GM19043 (cell line): Measurements from ENCODE around the gene SLC6A11.

ENCODE experiments used
- ATAC-seq: cut with Tn5 transposase; IDR thresholded peaks from one replicate; pipeline ENCODE4 v1.9.1; 2021; ENCODE audit warnings: low read depth; ENCODE audit not compliant: unreplicated experiment

SLC6A11 gene

DNA sequence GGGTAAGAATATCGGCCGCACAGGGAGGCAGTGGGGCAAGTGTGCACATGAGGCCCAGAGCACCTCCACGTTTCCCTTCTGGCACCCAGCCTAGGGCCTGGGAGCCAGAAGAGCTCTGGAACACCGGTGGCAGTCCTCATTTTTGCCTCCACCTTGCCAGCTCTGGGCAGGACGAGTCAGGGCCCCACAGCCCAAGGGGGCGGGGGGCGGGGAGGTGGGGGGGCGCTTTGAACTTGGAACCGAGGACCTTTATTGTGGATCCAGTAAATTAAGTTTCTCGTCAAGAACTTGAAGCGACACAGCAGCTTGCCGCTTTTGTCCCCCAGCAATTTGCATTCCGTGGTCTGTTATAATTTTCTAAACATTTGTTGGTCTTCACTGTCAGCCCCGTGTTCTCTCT lies 66.8 kb downstream of the SLC6A11 start:
- ATAC-seq, result no peak

DNA sequence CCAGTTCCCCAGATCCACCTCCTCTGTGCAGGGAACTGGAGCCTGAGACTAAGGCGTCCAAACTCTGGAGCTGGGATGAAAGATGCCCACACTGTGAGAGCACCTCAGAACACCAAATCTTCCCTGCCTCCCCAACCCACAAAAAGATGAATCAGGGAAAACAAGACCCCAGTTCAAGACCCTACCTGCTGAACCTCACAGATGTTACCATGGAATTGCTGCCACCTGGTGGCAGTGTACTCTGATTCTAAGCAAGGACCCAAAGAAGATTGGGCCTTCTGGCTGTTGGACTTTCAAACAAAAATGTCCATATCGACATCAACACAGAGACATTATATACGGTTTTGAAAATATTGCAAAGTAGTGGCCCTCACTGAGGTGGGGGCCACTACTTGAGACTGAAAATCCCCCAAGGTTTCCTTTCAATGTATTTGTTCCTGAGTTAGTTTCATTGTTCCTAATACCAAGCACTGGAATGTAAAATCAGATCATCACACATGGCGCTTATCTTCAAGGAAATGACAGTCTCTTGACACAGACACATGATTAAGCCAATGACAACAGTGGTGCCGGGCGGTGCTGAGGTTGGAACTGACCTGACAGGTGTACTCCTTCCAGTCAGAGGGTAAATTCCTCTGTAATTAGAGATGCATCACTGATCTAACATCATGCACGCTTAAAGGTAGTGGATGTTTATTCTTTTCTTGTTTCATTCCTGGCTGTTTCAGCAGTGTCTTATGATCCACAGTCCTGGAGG lies 67.6 kb downstream of the SLC6A11 start:
- ATAC-seq, result no peak

DNA sequence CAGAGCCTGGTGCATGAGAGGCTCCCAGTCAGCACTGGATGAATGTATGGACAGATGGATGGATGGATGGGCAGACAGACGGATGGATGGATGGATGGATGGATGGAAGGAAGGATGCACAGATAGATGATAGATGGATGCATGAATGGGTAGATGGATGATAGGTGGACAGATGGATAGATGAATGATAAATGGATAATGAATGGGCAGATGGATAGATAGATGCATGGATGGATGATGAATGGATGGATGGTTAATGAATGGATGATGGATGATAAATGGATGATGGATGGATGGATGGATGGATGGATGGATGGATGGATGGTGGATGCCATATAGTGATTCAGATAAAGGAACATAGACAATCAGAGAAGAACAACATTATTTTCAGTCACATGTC lies 71.0 kb downstream of the SLC6A11 start:
- no peak for ATAC-seq

DNA sequence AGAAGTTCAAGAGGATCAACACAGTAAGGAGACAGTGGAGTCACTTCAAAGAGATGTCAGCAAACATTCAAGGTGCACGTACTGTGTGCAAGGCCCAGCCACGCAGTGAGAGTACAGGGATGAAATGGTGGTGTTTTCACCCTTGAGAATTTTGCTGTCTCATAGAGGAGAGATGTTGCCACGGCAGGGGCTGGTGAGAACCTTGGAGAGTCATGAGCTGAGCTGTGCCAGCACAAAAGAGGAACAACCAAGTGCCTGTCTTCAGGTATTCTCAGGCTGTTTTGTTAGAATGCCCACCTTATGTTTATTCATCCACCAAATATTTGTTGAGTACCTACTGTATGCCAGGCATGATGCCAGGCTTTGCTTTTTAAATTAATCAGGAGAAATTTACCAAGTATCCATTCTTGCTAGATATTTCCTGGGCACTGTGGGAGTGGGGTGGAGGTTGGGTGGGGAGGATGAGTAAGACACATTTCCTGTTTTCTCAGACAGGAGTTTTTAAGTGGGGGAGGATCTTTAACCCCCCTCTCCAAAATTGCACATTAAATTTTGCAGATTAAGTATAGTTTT lies 72.6 kb downstream of the SLC6A11 start:
- no peak for ATAC-seq

DNA sequence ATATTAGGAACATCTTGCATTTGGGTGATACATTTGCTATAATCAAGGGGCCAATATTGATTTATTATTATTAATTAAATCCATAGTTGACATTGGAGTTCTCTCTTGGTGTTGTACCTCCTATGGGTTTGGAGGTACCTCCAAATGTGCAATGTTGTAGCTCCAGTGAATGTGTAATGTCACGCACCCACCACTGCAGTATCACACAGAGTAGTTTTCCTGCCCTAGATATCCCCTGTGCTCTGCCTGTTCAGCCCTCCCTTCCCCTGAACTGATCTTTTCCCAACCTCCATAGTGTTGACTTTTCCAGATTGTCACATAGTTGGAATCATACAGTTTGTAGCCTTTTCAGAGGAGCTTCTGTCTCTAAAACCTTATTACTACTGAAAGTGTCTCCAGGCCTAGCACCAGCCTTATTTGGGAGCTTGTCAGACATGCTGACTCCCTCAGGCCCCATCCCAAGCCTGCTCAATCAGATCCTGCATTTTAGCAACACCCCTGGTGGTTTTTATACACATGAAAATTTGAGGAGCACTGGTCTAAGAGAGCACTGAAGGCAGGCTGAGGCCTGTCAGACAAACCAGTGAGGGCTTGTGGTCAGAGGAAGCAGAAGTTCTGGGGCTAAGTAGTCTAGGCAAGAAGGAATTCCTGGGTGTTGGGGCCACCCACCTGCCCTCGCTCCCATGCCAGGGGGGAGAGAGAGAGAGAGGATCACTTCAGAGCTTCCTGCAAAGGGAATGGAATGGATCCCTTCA lies 73.4 kb downstream of the SLC6A11 start:
- ATAC-seq, result no peak

DNA sequence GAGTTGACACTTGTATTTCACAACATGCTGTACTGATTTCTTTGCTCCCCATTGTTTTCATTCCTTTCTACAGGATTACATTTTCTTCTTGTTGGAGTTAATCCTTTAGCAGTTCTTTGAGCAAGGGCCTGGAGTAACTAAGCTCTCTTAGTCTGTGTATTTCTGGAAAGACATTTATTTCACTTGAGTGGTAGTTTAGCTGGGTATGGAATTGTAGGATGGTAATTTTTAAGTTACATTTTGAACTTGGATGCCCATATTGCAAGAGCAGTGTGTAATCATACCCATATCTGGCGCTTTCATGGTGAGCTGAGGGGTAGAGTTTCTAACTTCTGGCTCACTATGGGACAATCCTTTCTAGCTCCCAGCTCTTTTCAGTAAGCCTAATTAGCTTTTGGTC lies 74.6 kb downstream of the SLC6A11 start:
- no peak for ATAC-seq

DNA sequence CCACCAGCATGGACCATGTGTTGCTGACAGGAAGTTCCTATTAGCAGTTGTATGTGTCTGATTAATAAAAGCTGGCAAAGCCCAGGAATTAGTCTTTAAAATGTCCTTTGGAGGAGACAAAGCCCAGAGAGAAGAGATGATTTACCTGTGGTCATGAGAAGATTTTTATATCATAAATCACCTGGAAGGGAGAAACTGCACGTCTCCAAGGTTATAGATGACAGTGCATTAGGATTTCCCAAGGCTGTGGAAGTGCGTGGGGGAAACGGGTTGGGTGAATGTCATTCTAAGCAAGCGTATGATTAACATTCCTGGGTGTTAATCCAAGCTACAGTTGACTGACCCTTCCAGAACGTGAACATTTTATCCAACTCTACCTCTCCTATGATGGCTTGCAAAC lies 76.6 kb downstream of the SLC6A11 start:
- ATAC-seq, result no peak

DNA sequence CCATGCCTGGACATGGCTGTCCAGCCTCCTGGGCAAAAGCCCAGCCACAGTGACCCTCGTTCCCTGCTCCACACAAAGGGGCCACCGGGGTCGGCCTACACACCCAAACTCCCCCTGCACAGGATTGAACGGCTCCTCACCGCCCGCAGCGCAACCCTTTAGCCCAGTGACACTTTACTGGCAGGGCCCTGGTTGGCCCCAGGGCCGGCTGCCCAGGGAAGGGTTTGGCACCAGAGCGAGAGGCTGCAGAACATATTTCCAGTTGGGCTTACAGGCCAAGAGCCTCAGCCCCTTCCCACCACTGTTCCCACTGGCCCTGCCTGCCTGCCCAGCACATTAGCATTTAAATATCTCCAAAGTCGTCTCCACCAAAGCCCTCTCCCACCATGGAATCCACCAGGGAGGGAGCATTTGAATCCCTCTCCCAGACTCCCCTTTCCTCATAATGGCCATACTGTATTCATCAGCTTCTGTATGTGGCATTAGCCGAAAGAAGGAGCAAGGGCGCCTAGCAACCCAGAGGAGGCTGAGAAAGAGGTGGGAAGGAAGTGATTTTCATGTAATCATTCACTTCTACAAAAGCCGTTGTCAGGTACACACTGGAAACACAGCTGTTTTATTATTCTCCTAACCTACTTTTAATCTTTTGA lies 85.4 kb downstream of the SLC6A11 start:
- ATAC-seq, result no peak

DNA sequence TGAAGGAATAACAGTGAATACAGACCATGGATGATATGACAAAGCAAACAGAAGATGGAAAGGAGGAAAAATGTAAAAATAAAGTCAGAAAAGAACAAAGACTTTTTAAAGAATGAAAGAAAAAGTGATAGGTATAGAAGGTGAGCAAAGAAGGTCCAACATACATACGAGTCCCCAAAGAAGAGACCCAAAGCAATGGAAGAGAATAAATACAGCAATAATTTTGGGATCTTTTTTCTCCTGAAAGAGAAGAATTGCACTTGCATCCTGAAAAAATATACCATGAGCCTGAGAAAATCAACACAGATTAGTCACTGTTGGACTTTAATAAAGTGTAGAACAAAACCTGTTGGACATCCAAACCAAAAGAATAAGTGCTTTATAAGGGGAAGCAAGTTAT lies 91.2 kb downstream of the SLC6A11 start:
- no peak for ATAC-seq

DNA sequence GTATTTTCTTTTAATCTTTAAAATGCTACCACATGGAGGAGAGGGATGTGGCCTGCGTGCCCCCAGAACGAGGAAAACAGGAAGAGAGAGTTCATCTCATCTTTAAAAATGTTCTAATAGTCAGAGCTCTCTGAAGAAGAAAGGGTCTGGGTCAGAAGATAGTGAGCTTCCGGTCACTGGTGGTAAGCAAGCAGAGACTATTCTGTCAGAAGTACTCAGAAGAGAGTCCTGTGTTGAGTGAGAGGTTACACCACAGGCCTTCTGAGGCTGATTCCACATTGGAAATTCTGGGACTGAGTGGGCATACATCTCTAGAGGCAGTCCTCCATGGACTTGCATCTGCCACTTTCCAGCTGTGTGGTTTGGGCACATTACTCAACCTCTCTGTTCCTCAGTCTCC lies 94.3 kb downstream of the SLC6A11 start:
- ATAC-seq, result no peak

DNA sequence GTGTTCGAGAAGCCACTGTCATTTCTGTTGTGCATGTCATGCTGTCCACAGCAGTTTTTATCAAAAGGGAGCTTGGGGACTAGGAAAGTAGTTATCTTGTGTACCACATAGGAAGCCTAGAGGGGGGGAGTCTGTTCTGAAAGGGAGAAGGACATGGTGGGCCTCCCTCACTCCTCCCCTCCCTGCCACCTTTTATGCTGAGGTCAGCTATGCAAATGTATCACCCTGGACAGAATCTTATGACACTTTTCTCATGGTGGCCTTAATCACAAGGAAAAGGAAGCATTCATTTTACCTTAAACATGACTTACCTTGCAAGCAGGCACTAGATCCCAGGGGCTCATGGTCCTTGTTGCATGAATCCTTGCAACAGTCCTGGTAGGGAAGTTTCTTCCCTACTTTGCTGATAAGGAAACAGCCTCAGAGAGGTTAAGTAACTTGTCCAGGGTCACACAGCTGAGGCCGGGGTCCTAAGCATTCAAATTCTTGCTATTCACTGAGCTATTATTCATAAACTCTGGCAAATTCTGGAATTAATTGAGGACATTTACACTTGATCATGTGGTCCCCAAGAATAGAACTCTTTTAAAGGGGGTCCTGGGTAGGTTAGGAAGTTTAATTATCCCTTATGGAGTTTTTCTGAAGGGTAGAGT lies 95.4 kb downstream of the SLC6A11 start:
- no peak for ATAC-seq

DNA sequence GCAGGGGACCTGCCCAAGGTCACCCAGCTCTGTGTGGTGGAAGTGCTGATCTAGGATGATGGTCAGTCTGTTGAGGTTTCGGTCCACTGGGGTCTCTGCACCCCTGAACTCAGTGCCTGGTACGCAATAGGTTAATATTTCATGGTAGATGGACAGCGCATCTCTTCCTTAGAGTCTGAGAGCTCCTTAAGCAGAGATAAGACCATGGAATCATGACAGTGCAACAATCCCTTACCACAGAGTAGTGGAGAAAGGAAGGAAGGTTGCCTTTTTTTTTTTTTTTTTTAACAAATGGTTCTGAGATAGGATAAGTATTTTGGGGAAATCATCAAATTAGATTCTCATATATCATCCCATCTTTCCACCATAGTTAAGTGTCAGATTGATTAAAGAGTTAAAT lies 96.8 kb downstream of the SLC6A11 start:
- no peak for ATAC-seq

DNA sequence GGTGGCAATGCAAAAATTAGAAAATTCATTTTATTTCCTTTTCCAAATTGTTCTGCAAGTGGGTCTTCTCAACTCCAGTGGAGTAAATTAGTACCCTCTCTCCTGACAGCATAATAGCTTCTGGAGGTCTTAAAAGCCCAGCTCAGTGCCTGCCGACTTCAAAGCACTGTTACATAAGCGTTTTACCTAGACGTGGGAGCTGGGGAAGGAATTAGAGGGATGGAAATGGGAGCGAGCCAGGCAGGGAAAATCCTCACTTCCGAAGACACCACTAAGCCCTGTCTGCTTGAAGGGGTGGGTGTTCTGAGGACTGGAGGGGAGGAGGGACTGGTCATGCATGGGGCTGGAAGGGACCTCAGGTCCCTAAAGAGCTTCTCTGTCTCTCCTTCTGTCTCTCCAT lies 99.3 kb downstream of the SLC6A11 start:
- ATAC-seq, result no peak

DNA sequence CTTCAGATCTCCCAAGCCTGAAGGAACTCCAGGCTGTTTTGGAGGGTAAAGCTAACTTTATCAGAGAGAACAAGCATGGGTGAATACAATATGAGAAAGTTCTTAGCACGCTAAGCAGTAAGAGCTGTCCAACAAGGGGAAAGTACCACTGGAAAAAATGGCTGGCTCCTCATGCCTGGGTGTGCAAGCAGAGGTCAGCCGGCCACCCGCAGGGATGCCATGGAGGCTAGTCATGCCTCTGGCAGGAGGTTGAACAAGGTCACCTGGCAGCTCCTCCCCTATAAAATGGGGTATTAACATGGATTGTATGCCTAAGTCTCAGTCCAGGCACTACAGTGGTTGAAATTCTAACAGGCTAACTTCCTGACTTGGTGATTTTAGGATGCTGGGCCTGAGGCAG lies 101.1 kb downstream of the SLC6A11 start:
- ATAC-seq, result no peak

DNA sequence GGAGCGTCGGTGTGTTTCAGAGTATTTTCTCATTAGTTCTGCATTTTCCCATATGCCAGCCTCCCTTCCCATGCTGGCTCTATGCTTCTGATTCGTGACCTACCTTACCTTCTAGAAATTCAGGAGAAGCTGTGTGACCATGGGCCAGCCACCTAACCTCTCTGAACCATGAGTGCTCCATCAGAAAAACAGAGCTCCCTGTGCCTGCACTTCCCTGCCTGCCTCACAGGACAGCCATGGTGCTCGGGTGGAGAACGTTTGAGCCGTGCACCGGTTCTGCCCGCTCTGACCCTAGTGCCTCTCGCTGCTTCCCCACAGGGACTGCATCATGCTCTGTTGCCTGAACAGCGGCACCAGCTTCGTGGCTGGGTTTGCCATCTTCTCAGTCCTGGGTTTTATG lies 102.0 kb downstream of the SLC6A11 start:
- no peak for ATAC-seq

DNA sequence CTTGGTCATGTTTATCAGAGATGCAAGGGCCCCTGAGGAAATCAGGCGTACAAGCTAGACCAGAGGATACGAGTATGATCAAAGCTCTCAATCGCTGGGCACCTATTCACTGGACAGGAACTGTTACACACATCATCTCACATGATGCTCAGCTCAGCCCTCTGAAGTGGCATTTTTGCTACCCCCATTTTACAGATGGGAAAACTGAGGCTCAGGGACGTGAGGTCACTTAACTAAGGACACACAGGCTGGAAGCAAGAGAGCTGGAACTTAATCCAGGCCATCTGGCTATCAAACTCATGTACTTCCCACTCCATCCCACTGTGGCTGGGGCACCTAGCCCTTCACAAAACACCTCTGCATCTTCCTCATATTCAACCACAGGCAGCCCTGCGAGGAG lies 103.6 kb downstream of the SLC6A11 start:
- no peak for ATAC-seq

DNA sequence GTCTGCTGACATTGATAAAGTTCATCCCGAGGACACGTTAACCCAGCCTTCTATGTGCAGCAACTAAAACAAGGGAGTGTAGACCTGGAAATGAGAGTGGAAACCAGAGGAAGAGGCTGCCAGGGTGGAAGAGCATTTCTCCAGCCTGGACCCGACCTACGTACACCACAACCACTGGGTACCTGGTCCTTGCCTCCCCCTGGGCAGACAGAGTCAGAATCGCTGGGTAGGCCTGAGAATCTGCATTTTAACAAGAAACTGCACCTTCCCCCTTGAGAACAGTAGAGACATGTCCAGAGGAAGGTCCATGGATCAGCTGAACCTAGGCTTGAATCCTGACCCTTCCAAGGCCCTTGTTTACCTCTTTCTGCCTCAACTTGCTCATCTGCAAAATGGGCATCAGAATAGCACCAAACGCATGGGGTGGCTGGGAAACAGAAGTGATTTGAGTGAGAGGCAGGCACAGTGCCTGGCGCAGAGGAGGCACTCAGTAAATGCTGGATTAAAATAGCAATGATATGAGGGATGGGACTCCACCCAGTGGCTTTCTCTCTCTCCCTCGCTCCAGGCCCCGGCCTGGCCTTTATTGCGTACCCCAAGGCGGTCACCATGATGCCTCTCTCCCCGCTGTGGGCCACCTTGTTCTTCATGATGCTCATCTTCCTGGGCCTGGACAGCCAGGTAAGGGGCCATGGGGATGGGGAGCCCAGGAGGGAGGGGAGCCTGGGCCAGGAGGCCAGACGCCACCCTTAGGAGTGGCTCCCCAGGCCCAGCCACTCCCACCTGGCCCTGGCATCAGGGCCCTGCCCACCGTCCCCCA lies 109.6 kb downstream of the SLC6A11 start:
- no peak for ATAC-seq

DNA sequence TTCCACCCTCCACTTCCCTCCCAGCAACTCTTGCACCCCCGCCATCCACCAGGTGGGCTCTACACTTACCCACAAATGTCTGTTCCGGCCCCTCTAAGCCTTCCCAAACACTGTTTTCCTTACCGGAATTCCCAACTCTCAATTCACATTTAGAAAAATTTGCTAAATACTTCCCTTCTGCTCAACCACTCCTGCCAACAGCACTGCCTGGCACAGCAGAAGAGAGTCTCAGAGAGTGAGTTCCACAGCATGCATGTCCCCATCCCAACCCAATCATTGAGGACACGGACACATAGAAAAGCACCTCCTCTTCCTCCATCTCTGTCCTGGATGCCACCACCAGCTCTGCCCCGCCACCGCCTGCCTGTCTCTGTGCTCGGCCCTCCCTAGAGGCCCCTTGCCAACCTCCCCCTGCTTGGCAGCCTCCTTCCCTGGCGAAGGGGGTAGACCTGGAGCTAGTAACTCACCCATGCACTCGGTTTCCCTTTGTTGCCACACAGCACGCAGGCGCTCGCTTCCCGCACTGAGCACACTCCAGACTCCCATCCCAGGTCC lies 110.3 kb downstream of the SLC6A11 start:
- ATAC-seq, result no peak

DNA sequence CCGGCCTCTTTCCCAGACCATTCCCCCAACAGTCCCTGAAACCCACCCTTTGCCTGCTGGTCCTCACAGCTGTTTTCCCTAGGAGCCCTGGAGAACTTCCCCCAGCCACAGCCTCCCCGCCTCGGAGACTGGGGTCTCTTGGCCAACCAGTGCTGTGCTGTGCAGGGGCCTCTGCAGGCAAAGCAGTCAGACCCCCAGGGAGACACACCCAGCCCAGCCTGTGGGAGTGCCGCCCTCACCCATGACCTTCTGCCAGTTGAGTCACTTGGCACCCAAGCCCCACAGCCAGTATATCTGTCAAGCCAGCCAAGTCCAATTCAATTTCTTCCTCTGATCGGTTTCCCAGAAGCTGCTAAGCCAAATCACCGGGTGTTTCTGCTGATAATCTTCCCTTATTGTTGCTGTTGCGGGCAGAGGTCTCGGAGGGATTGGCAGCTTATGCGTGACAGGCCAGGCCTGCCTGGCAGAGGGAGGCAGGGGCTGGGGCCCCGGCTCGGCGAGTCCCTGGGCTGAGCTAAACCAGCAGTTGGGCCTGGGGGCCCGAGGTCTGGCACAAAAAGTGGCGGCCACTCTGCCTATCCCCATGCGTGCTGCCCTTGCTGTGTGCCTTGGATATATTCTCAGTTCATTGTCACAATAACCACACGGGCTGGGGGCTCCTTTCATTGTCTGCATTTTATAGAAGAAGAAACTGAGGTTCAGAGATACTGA lies 110.9 kb downstream of the SLC6A11 start:
- ATAC-seq, result no peak
